Muscle layer of duodenum (tissue), 2 donors: ENCODE results near the gene C1QB.
"Not testable (repeated sequence)": the region's sequence is repeated elsewhere in the genome, so short reads cannot be mapped to it uniquely, and the experiment has no call there.

ENCODE experiments used
- H3K27ac ChIP-seq: one replicate; pipeline ENCODE4 v1.7.0; 2013; ENCODE audit warnings: mild to moderate bottlenecking, low read length
- H3K27me3 ChIP-seq: one replicate; pipeline ENCODE4 v1.7.0; 2013; ENCODE audit warnings: low read depth, mild to moderate bottlenecking, control low read depth, low read length
- H3K36me3 ChIP-seq, 2 donors: one replicate each; pipeline ENCODE4 v1.7.0; 2013; ENCODE audit warnings: low read length in 2 of 2, control low read depth in 1 of 2, mild to moderate bottlenecking in 1 of 2; ENCODE audit not compliant: insufficient read depth in 2 of 2, control insufficient read depth in 1 of 2
- H3K4me1 ChIP-seq, 2 donors: one replicate each; pipeline ENCODE4 v1.7.0; 2013; ENCODE audit warnings: low read length in 2 of 2, mild to moderate bottlenecking in 2 of 2, control low read depth in 1 of 2, moderate library complexity in 1 of 2; ENCODE audit not compliant: insufficient read depth in 2 of 2, control insufficient read depth in 1 of 2
- H3K4me3 ChIP-seq, 2 donors: one replicate each; pipeline ENCODE4 v1.7.0; 2013; ENCODE audit warnings: low read length in 2 of 2, low read depth in 1 of 2, mild to moderate bottlenecking in 1 of 2
- H3K9me3 ChIP-seq, 2 donors: one replicate each; pipeline ENCODE4 v1.7.0; 2013; ENCODE audit warnings: low read length in 2 of 2, control low read depth in 1 of 2, mild to moderate bottlenecking in 1 of 2; ENCODE audit not compliant: control insufficient read depth in 1 of 2
- donor health status: healthy.

The C1QB gene

GRCh38 chr1:22670352-22670975, 17.4 kb downstream of the C1QB start:
- no peak overlapping the region for H3K4me3 ChIP-seq
- H3K27ac ChIP-seq: no peak overlapping the region
- no peaks in the 10 kb centered on the region for H3K9me3 ChIP-seq
- no peaks in the 10 kb centered on the region for H3K36me3 ChIP-seq
- H3K4me1 ChIP-seq: no peaks in the 10 kb centered on the region
- peaks cover 5% of the 10 kb centered on the region for H3K27me3 ChIP-seq

- Histone ChIP-seq H3K9me3 (no peaks in the 10 kb centered on the region), H3K4me3 (no peak overlapping the region), H3K27ac (no peak overlapping the region), H3K36me3 (no peaks in the 10 kb centered on the region), H3K4me1 (no peaks in the 10 kb centered on the region), H3K27me3 (peaks cover 5% of the 10 kb centered on the region)
These were observed 19.0 kb downstream of the C1QB start for GRCh38 chr1:22671999-22672398.

DNA sequence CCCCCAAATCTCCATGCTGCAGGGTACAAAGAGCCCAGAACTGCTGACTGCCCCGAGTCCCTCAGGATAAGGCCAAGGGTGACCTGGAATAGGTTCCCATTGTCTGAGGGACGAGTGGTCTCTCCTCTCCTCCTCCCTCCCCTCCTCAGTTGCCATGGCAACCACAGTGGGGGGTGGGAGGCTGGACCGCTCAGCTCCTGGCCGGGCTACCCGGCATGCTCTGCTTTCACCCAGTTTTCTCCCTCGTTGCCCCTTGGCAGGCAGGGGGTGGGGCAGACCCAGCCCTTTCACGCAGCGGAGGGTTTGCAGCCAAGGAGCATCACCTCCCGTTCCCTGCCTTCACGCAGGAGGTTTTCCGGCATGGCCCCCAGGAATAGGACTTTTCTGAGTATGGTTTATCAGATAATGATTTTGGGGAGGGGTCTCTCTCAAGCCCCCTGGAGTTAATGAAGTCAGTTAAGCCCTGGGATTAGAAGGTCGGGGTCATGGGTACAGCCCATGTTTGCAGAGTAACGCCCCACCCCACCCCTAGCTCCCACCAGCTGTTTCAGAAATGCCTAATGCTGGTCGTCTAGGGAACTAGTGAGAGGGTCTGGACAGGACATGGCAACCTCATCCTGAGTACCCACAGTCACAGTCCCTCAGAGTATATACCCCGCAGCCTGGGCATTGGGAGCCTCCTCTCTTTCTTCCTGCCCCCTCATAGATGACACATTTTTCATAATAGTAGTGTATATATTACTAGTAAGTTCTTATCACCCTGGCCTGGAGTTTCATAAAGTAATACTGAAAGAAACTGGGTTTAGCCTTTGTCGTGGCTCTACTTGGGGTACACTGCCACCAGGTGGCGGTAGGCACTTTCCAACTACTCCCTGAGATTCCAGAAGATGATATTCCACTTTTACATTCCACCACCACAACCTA, 20.7 kb downstream of the C1QB start:
- Histone ChIP-seq H3K4me1 (no peaks in the 10 kb centered on the region), H3K27me3 (peaks cover 5% of the 10 kb centered on the region), H3K27ac (no peak overlapping the region), H3K36me3 (no peaks in the 10 kb centered on the region), H3K4me3 (no peak overlapping the region), H3K9me3 (no peaks in the 10 kb centered on the region)

- H3K27me3 ChIP-seq: peaks cover 5% of the 10 kb centered on the region
- H3K4me3 ChIP-seq: no peak overlapping the region
- no peaks in the 10 kb centered on the region for H3K4me1 ChIP-seq
- no peak overlapping the region for H3K27ac ChIP-seq
- no peaks in the 10 kb centered on the region for H3K36me3 ChIP-seq
- no peaks in the 10 kb centered on the region for H3K9me3 ChIP-seq
These were observed 21.3 kb downstream of the C1QB start for GRCh38 chr1:22674410-22674749.

GRCh38 chr1:22676151-22676550, 23.1 kb downstream of the C1QB start:
- H3K9me3 ChIP-seq, H3K27me3 ChIP-seq, H3K4me3 ChIP-seq, H3K36me3 ChIP-seq, H3K27ac ChIP-seq, H3K4me1 ChIP-seq: not testable (repeated sequence)

DNA sequence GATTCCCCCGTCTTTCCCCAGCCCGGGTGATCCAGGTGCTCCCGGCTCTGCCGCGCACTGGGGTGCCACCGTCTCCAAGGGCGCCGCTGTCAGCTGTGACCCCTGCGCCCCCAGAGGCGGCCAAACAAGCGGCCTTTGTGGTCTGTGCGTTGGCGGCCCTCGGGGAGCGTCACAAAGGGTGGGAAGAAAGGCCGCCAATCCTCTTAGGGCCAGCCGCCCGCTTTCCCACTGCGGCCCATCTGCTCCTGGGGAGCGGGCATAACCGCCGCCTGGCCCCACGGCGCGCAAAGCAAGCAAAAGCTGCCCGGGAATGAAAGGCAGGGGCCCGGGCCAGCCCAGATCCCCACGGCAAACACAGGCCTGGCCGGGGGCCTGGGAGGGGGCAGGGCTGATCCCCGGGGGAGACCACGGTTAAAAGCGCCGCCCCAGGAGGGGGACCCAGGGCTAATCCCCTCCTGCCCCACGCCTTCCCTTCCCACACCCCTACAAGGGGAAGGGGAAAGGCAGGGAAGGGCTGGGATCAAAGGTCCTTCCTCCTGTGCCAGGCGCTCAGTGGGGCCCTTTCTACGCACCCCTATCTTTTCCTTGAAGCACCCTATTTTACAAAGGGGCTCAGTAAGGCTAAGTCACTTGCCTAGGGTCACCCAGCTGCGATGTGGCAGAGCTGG, 24.0 kb downstream of the C1QB start:
- Histone ChIP-seq H3K27me3 (peaks cover 5% of the 10 kb centered on the region), H3K36me3 (no peaks in the 10 kb centered on the region), H3K4me1 (no peaks in the 10 kb centered on the region), H3K4me3 (no peak overlapping the region), H3K27ac (no peak overlapping the region), H3K9me3 (no peaks in the 10 kb centered on the region)

- no peaks in the 10 kb centered on the region for H3K36me3 ChIP-seq
- peaks cover 5% of the 10 kb centered on the region for H3K27me3 ChIP-seq
- H3K4me1 ChIP-seq: no peaks in the 10 kb centered on the region
- H3K9me3 ChIP-seq: no peaks in the 10 kb centered on the region
- no peak overlapping the region for H3K27ac ChIP-seq
- H3K4me3 ChIP-seq: no peak overlapping the region
These were observed 25.2 kb downstream of the C1QB start for GRCh38 chr1:22677931-22678896.

GRCh38 chr1:22680726-22681125, 27.7 kb downstream of the C1QB start:
- Histone ChIP-seq H3K9me3 (no peaks in the 10 kb centered on the region), H3K27ac (no peak overlapping the region), H3K4me3 (no peak overlapping the region), H3K4me1 (peaks cover 0 to 2% of the 10 kb centered on the region in 2 donors), H3K36me3 (no peaks in the 10 kb centered on the region), H3K27me3 (no peaks in the 10 kb centered on the region)

- Histone ChIP-seq H3K27me3 (no peaks in the 10 kb centered on the region), H3K4me3 (no peak overlapping the region), H3K9me3 (no peaks in the 10 kb centered on the region), H3K36me3 (no peaks in the 10 kb centered on the region), H3K27ac (no peak overlapping the region), H3K4me1 (peaks cover 0 to 7% of the 10 kb centered on the region in 2 donors)
These were observed 28.7 kb downstream of the C1QB start for GRCh38 chr1:22681556-22682276.

GRCh38 chr1:22683547-22683946, 30.5 kb downstream of the C1QB start:
- no peaks in the 10 kb centered on the region for H3K9me3 ChIP-seq
- no peak overlapping the region for H3K27ac ChIP-seq
- H3K27me3 ChIP-seq: no peaks in the 10 kb centered on the region
- no peaks in the 10 kb centered on the region for H3K36me3 ChIP-seq
- no peak overlapping the region for H3K4me3 ChIP-seq
- peaks cover 0 to 7% of the 10 kb centered on the region in 2 donors for H3K4me1 ChIP-seq
